Measurements from ENCODE around the gene SUN1. TPM values are rescaled to one million over a fixed set of nuclear protein-coding genes. Genes with fewer than 3 reads are reported as not detected.

The SUN1 gene
- total and polyA plus RNA-seq, 2 donors (not counting 1 experiment from before 2014, with no cell fraction given), result 198 to 254 TPM

GRCh38 chr7:910441-910861 lies 78.2 kb downstream of the SUN1 start:
- DNase-seq (no peak), ATAC-seq (ENCODE audit: low read depth) (no peak)
- peaks cover 0 to 11% (median 0%) of the 10 kb centered on the region in 3 donors for H3K9me3 ChIP-seq (ENCODE audit: control extremely low read depth in 1 of 3, control insufficient read depth in 2 of 3, insufficient read depth in 1 of 3, low read length in 2 of 3)
- intact Hi-C loops (cut with micrococcal nuclease), result loop anchor here (1.0 to 10.0 kb wide), 4 partner anchors 13 to 154 kb away; partner anchors contain the start of genes ADAP1 and COX19
- Mint-ChIP-seq H3K4me3 (peak overlapping the region; percentile 85), H3K27me3 (no peaks in the 10 kb centered on the region), H3K4me1 (peaks cover 18% of the 10 kb centered on the region), H3K27ac (peak overlapping the region; percentile 68), H3K9me3 (ENCODE audit: insufficient read depth) (no peaks in the 10 kb centered on the region)
- H3K79me2 ChIP-seq (ENCODE audit: control insufficient read depth, insufficient read depth, low read length), result no peaks in the 10 kb centered on the region
- H3K4me3 ChIP-seq (ENCODE audit: control extremely low read depth in 1 of 5, extremely low read depth in 1 of 5, insufficient read depth in 1 of 5, low read depth in 2 of 5, low read length in 4 of 5), result peak overlapping the region in 3 of 5 experiments; percentile 48 to 61 (median 54)
- CTCF ChIA-PET, result interaction anchor here (0.9 to 4.5 kb wide), 11 partner anchors 12 to 266 kb away, joined by 3 to 47 read pairs (median 5); a partner anchor contains a TSS
- peak overlapping the region; percentile 89 for H3K4me2 ChIP-seq (replicated peaks; ENCODE audit: low read depth, low read length, poor library complexity, severe bottlenecking)
- H3K36me3 ChIP-seq (replicated peaks in 1 of 2; ENCODE audit: control extremely low read depth in 1 of 2, control insufficient read depth in 1 of 2, extremely low read depth in 1 of 2, insufficient read depth in 2 of 2, low read length in 1 of 2), result no peaks in the 10 kb centered on the region
- peak overlapping the region; percentile 65 for H3K9ac ChIP-seq (ENCODE audit: low read length)
- WGBS (ENCODE audit: insufficient coverage), result 68% methylated on average over 5 of the region's 11 CpGs
- no peaks in the 10 kb centered on the region for H3K27me3 ChIP-seq (replicated peaks in 1 of 4; ENCODE audit: control extremely low read depth in 1 of 4, control insufficient read depth in 3 of 4, insufficient read depth in 4 of 4, low read length in 3 of 4)
- POLR2A ChIA-PET, result interaction anchor here (0.7 to 1.7 kb wide), 6 partner anchors 13 to 315 kb away, joined by 3 to 6 read pairs (median 4); partner anchors contain the start of gene ADAP1
- H3K4me1 ChIP-seq (ENCODE audit: control insufficient read depth in 2 of 2, insufficient read depth in 2 of 2, low read length in 2 of 2), result peaks cover 16 to 20% of the 10 kb centered on the region in 2 donors
- peak overlapping the region in 1 of 2 donors; percentile 33 for H3K27ac ChIP-seq (ENCODE audit: low read length in 2 of 2)
- no peaks in the 10 kb centered on the region for H4K20me1 ChIP-seq (ENCODE audit: control insufficient read depth, insufficient read depth, low read length, poor library complexity, severe bottlenecking)
- TF ChIP-seq EZH2 (IDR thresholded peaks at IDR 0.05; ENCODE audit: borderline replicate concordance, insufficient read depth, low read depth, low read length, poor library complexity, severe bottlenecking) (no peak), CTCF (IDR thresholded peaks at IDR 0.05) (no peak)
- no peak overlapping the region for H2AFZ ChIP-seq (ENCODE audit: insufficient read depth, low read depth, low read length, poor library complexity, severe bottlenecking)

GRCh38 chr7:910931-911431 lies 78.7 kb downstream of the SUN1 start:
- DNase-seq (no peak), ATAC-seq (ENCODE audit: low read depth) (no peak)
- Histone ChIP-seq H3K27me3 (replicated peaks in 1 of 4; ENCODE audit: control extremely low read depth in 1 of 4, control insufficient read depth in 3 of 4, insufficient read depth in 4 of 4, low read length in 3 of 4) (no peaks in the 10 kb centered on the region), H3K27ac (ENCODE audit: low read length in 2 of 2) (no peak overlapping the region), H3K4me1 (ENCODE audit: control insufficient read depth in 2 of 2, insufficient read depth in 2 of 2, low read length in 2 of 2) (peaks cover 16 to 20% of the 10 kb centered on the region in 2 donors), H3K4me2 (replicated peaks; ENCODE audit: low read depth, low read length, poor library complexity, severe bottlenecking) (peak overlapping the region; percentile 89), H3K36me3 (replicated peaks in 1 of 2; ENCODE audit: control extremely low read depth in 1 of 2, control insufficient read depth in 1 of 2, extremely low read depth in 1 of 2, insufficient read depth in 2 of 2, low read length in 1 of 2) (no peaks in the 10 kb centered on the region), H4K20me1 (ENCODE audit: control insufficient read depth, insufficient read depth, low read length, poor library complexity, severe bottlenecking) (no peaks in the 10 kb centered on the region), H3K79me2 (ENCODE audit: control insufficient read depth, insufficient read depth, low read length) (no peaks in the 10 kb centered on the region), H2AFZ (ENCODE audit: insufficient read depth, low read depth, low read length, poor library complexity, severe bottlenecking) (no peak overlapping the region), H3K9ac (ENCODE audit: low read length) (no peak overlapping the region), H3K9me3 (ENCODE audit: control extremely low read depth in 1 of 3, control insufficient read depth in 2 of 3, insufficient read depth in 1 of 3, low read length in 2 of 3) (peaks cover 0 to 11% (median 0%) of the 10 kb centered on the region in 3 donors), H3K4me3 (ENCODE audit: control extremely low read depth in 1 of 5, extremely low read depth in 1 of 5, insufficient read depth in 1 of 5, low read depth in 2 of 5, low read length in 4 of 5) (no peak overlapping the region)
- CTCF ChIA-PET, result interaction anchor here (0.6 to 4.5 kb wide), 9 partner anchors 12 to 265 kb away, joined by 3 to 47 read pairs (median 14); no protein-coding TSS in a partner anchor
- no peak for TF ChIP-seq EZH2 (IDR thresholded peaks at IDR 0.05; ENCODE audit: borderline replicate concordance, insufficient read depth, low read depth, low read length, poor library complexity, severe bottlenecking)
- no peak for TF ChIP-seq CTCF (IDR thresholded peaks at IDR 0.05)
- Mint-ChIP-seq H3K9me3 (ENCODE audit: insufficient read depth) (no peaks in the 10 kb centered on the region), H3K4me1 (peaks cover 18% of the 10 kb centered on the region), H3K27me3 (no peaks in the 10 kb centered on the region), H3K4me3 (no peak overlapping the region), H3K27ac (no peak overlapping the region)
- intact Hi-C loops (cut with micrococcal nuclease), result loop anchor here (1.0 to 10.0 kb wide), 4 partner anchors 12 to 154 kb away; partner anchors contain the start of genes ADAP1 and COX19
- POLR2A ChIA-PET, result interaction anchor here (1.1 kb wide), 1 partner anchor 40 kb away, joined by 3 read pairs; no protein-coding TSS in a partner anchor
- WGBS (ENCODE audit: insufficient coverage), result 83% methylated on average over 19 of the region's 19 CpGs
